Adrenal gland (tissue), 5 donors: ENCODE measurements around the gene GRM5.
"Not testable (repeated sequence)": the region's sequence is repeated elsewhere in the genome, so short reads cannot be mapped to it uniquely, and the experiment has no call there.

Experiments
- POLR2A ChIP-seq, 2 donors: fragments of 450-650 bp; IDR thresholded peaks; one replicate each; pipeline ENCODE4 v1.6.1; 2017; ENCODE audit warnings: antibody characterized with exemption in 2 of 2, mild to moderate bottlenecking in 2 of 2, moderate library complexity in 1 of 2
- TF ChIP-seq, protein P1 (sequence below), 6 experiments: fragments of 450-650 bp in 4 of 6; fragments of 200-600 bp in 2 of 6; sonication (generic) in 1 of 6; IDR thresholded peaks; 1 replicate in 5 of 6; 2 replicates in 1 of 6; pipeline versions ENCODE4 v1.5.1 to v1.8.0; 2016 to 2021; ENCODE audit warnings: antibody characterized with exemption in 6 of 6, mild to moderate bottlenecking in 2 of 6, moderate library complexity in 1 of 6
- donor health status: DM: no; HTN: no; CAD: no.

GRCh38 chr11:88961621-88962020 is 104.2 kb downstream of the GRM5 start:
- TF ChIP-seq, protein P1, sequence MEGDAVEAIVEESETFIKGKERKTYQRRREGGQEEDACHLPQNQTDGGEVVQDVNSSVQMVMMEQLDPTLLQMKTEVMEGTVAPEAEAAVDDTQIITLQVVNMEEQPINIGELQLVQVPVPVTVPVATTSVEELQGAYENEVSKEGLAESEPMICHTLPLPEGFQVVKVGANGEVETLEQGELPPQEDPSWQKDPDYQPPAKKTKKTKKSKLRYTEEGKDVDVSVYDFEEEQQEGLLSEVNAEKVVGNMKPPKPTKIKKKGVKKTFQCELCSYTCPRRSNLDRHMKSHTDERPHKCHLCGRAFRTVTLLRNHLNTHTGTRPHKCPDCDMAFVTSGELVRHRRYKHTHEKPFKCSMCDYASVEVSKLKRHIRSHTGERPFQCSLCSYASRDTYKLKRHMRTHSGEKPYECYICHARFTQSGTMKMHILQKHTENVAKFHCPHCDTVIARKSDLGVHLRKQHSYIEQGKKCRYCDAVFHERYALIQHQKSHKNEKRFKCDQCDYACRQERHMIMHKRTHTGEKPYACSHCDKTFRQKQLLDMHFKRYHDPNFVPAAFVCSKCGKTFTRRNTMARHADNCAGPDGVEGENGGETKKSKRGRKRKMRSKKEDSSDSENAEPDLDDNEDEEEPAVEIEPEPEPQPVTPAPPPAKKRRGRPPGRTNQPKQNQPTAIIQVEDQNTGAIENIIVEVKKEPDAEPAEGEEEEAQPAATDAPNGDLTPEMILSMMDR (IDR thresholded peaks at IDR 0.05): not testable (repeated sequence)
- not testable (repeated sequence) for TF ChIP-seq POLR2A (IDR thresholded peaks at IDR 0.05)
